AG04449 (cell line): ENCODE measurements around the gene RGS14.
"Not testable (repeated sequence)": the region's sequence is repeated elsewhere in the genome, so short reads cannot be mapped to it uniquely, and the experiment has no call there.

Experiments used
- CTCF ChIA-PET: fragments of 350-600 bp; formaldehyde crosslinking; extraction: SDS; loops from one replicate; lab custom pipeline; 2021; ENCODE audit warnings: antibody characterized with exemption; lab: Yijun Ruan, JAX
- POLR2A ChIA-PET: fragments of 400-600, 350-600 bp; formaldehyde crosslinking; extraction: SDS; loops from one replicate; lab custom pipeline; 2020; ENCODE audit warnings: antibody characterized with exemption, inconsistent platforms; lab: Yijun Ruan, JAX
- DNase-seq: peaks from one replicate; pipeline ENCODE4 v3.0.0-alpha.2; 2010; ENCODE audit warnings: low read depth, low spot score
- H3K4me3 ChIP-seq: 2 replicates; pipeline ENCODE4 v1.5.1; 2011; ENCODE audit warnings: low read depth, mild to moderate bottlenecking, control low read depth, low read length
- CTCF ChIP-seq: IDR thresholded peaks from one replicate; pipeline ENCODE4 v1.5.1; 2011; ENCODE audit warnings: mild to moderate bottlenecking, moderate library complexity, low read length, control low read depth, inconsistent platforms; ENCODE audit not compliant: insufficient read depth; ENCODE audit errors: missing control alignments

RGS14 gene

GRCh38 chr5:177336112-177336511, 21.6 kb upstream of the RGS14 start:
- POLR2A ChIA-PET, result no interaction called here
- DNase-seq, result no peak
- no peak overlapping the region for H3K4me3 ChIP-seq
- TF ChIP-seq CTCF, result peak; percentile 49
- CTCF ChIA-PET, result interaction anchor here (1.0 to 1.5 kb wide), 7 partner anchors 9 to 225 kb away, joined by 3 to 5 read pairs (median 4); no protein-coding TSS in a partner anchor

GRCh38 chr5:177336603-177337494, 20.9 kb upstream of the RGS14 start:
- CTCF ChIA-PET, result interaction anchor here (1.0 to 1.7 kb wide), 7 partner anchors 8 to 225 kb away, joined by 3 to 5 read pairs (median 4); no protein-coding TSS in a partner anchor
- POLR2A ChIA-PET, result interaction anchor here (0.6 to 0.8 kb wide), 2 partner anchors 12 to 14 kb away, joined by 3 to 4 read pairs; no protein-coding TSS in a partner anchor
- TF ChIP-seq CTCF, result no peak
- DNase-seq, result no peak
- H3K4me3 ChIP-seq, result no peak overlapping the region

- ChIA-PET POLR2A (no interaction called here), CTCF (interaction anchor here (0.9 to 1.7 kb wide), 4 partner anchors 11 to 28 kb away, joined by 3 to 5 read pairs (median 4); no protein-coding TSS in a partner anchor)
- no peak overlapping the region for H3K4me3 ChIP-seq
- DNase-seq, result no peak
- TF ChIP-seq CTCF, result no peak
Observed at GRCh38 chr5:177338251-177339106, 19.2 kb upstream of the RGS14 start.

- H3K4me3 ChIP-seq, result no peak overlapping the region
- ChIA-PET CTCF (interaction anchor here (0.9 to 1.7 kb wide), 3 partner anchors 21 to 29 kb away, joined by 3 to 5 read pairs (median 4); no protein-coding TSS in a partner anchor), POLR2A (no interaction called here)
- no peak for DNase-seq
- no peak for TF ChIP-seq CTCF
Observed at GRCh38 chr5:177339107-177339638, 18.6 kb upstream of the RGS14 start.

DNA sequence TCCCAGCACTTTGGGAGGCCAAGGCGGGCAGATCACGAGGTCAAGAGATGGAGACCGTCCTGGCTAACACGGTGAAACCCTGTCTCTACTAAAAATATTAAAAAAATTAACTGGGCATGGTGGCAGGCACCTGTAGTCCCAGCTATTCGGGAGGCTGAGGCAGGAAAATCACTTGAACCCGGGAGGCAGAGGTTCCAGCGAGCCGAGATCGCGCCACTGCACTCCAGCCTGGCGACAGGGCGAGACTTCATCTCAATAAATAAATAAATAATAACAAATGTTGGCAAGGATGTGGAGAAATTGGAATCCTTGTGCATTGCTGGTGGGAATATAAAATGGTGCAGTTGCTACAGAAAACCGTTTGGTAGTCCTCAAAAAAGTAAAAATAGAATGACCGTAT, 14.7 kb upstream of the RGS14 start:
- CTCF ChIA-PET, result interaction anchor here (1.2 to 1.4 kb wide), 3 partner anchors 26 to 61 kb away, joined by 3 to 5 read pairs (median 3); no protein-coding TSS in a partner anchor
- H3K4me3 ChIP-seq, POLR2A ChIA-PET, DNase-seq: not testable (repeated sequence)

- no peak overlapping the region for H3K4me3 ChIP-seq
- CTCF ChIA-PET, result interaction anchor here (0.7 kb wide), 1 partner anchor 24 kb away, joined by 3 read pairs; no protein-coding TSS in a partner anchor
- POLR2A ChIA-PET, result no interaction called here
- DNase-seq, result no peak
- no peak for TF ChIP-seq CTCF
Observed at GRCh38 chr5:177343777-177344176, 13.9 kb upstream of the RGS14 start.
